ENCODE measurements around the gene BRME1.

DNA sequence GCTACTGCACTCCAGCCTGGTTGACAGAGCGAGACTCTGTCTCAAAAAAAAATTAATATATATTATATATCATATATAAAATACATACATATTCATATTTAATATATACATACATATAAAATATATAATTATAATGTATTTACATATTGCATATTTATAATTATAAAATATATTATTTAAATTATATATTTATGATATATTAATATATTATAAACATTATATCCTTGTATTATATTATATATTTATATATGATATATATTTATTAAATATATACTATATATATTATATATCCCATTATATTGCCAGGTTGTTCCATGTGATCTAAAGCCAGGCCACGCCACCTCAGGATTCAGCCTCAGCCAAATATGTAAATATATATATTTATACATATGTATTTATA lies 9.7 kb downstream of the BRME1 start:
- TF ChIP-seq, protein P1, sequence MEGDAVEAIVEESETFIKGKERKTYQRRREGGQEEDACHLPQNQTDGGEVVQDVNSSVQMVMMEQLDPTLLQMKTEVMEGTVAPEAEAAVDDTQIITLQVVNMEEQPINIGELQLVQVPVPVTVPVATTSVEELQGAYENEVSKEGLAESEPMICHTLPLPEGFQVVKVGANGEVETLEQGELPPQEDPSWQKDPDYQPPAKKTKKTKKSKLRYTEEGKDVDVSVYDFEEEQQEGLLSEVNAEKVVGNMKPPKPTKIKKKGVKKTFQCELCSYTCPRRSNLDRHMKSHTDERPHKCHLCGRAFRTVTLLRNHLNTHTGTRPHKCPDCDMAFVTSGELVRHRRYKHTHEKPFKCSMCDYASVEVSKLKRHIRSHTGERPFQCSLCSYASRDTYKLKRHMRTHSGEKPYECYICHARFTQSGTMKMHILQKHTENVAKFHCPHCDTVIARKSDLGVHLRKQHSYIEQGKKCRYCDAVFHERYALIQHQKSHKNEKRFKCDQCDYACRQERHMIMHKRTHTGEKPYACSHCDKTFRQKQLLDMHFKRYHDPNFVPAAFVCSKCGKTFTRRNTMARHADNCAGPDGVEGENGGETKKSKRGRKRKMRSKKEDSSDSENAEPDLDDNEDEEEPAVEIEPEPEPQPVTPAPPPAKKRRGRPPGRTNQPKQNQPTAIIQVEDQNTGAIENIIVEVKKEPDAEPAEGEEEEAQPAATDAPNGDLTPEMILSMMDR (IDR thresholded peaks at IDR 0.05 in 4 of 5, conservative IDR thresholded peaks at IDR 0.05 in 1 of 5), result no peak
- no peak for TF ChIP-seq POLR2A (IDR thresholded peaks at IDR 0.05)
